KMS-11 (cell line): ENCODE measurements around the gene TEX264.

Experiments
- H2AFZ ChIP-seq: fragments of 200-600 bp; sonication (generic); 2 replicates; pipeline ENCODE4 v1.6.1; 2016; ENCODE audit warnings: antibody characterized with exemption, mixed run types, low read depth
- H3K27ac ChIP-seq: fragments of 200-600 bp; sonication (generic); 2 replicates; pipeline ENCODE4 v1.6.1; 2016; ENCODE audit warnings: mild to moderate bottlenecking, mixed run types
- H3K27me3 ChIP-seq: fragments of 200-600 bp; sonication (generic); 2 replicates; pipeline ENCODE4 v1.6.1; 2017; ENCODE audit warnings: mild to moderate bottlenecking, low read depth, mixed run types, moderate library complexity; ENCODE audit not compliant: insufficient read depth
- H3K36me3 ChIP-seq: fragments of 200-600 bp; sonication (generic); 2 replicates; pipeline ENCODE4 v1.6.1; 2017; ENCODE audit warnings: mild to moderate bottlenecking, mixed run types; ENCODE audit not compliant: insufficient read depth
- H3K4me1 ChIP-seq: fragments of 200-600 bp; sonication (generic); 2 replicates; pipeline ENCODE4 v1.6.1; 2016; ENCODE audit warnings: mild to moderate bottlenecking, low read depth, mixed run types; ENCODE audit not compliant: poor library complexity, severe bottlenecking
- H3K4me2 ChIP-seq: fragments of 200-600 bp; sonication (generic); 2 replicates; pipeline ENCODE4 v1.7.0; 2016; ENCODE audit warnings: mild to moderate bottlenecking, mixed run types
- H3K4me3 ChIP-seq: fragments of 200-600 bp; sonication (generic); IDR thresholded peaks from 2 replicates; pipeline ENCODE4 v1.6.1; 2017; ENCODE audit warnings: low read depth, low read length, mixed read lengths; ENCODE audit not compliant: insufficient read depth
- H3K79me2 ChIP-seq: fragments of 200-600 bp; sonication (generic); 2 replicates; pipeline ENCODE4 v1.6.1; 2016; ENCODE audit warnings: low read depth, mixed run types; ENCODE audit not compliant: insufficient read depth
- H3K9ac ChIP-seq: fragments of 200-600 bp; sonication (generic); 2 replicates; pipeline ENCODE4 v1.6.1; 2016; ENCODE audit warnings: mild to moderate bottlenecking, mixed run types
- H4K20me1 ChIP-seq: fragments of 200-600 bp; sonication (generic); 2 replicates; pipeline ENCODE4 v1.6.1; 2016; ENCODE audit warnings: mild to moderate bottlenecking, mixed run types; ENCODE audit not compliant: insufficient read depth
- TF ChIP-seq, protein P1 (sequence below): fragments of 200-600 bp; sonication (generic); conservative IDR thresholded peaks from 2 replicates; pipeline ENCODE4 v1.6.1; 2017; ENCODE audit warnings: low read depth, mild to moderate bottlenecking, antibody characterized with exemption, low read length, moderate library complexity, mixed read lengths

TEX264 gene

GRCh38 chr3:51673802-51674654 is 3.0 kb downstream of the TEX264 start:
- no peak overlapping the region for H2AFZ ChIP-seq
- no peak overlapping the region for H3K4me2 ChIP-seq
- H3K79me2 ChIP-seq, result no peaks in the 10 kb centered on the region
- no peak overlapping the region for H3K9ac ChIP-seq
- no peaks in the 10 kb centered on the region for H4K20me1 ChIP-seq
- peaks cover 28% of the 10 kb centered on the region for H3K4me1 ChIP-seq
- H3K36me3 ChIP-seq, result no peaks in the 10 kb centered on the region
- no peaks in the 10 kb centered on the region for H3K27me3 ChIP-seq
- no peak overlapping the region for H3K27ac ChIP-seq
- TF ChIP-seq, protein P1, sequence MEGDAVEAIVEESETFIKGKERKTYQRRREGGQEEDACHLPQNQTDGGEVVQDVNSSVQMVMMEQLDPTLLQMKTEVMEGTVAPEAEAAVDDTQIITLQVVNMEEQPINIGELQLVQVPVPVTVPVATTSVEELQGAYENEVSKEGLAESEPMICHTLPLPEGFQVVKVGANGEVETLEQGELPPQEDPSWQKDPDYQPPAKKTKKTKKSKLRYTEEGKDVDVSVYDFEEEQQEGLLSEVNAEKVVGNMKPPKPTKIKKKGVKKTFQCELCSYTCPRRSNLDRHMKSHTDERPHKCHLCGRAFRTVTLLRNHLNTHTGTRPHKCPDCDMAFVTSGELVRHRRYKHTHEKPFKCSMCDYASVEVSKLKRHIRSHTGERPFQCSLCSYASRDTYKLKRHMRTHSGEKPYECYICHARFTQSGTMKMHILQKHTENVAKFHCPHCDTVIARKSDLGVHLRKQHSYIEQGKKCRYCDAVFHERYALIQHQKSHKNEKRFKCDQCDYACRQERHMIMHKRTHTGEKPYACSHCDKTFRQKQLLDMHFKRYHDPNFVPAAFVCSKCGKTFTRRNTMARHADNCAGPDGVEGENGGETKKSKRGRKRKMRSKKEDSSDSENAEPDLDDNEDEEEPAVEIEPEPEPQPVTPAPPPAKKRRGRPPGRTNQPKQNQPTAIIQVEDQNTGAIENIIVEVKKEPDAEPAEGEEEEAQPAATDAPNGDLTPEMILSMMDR, result no peak
- no peak overlapping the region for H3K4me3 ChIP-seq

DNA sequence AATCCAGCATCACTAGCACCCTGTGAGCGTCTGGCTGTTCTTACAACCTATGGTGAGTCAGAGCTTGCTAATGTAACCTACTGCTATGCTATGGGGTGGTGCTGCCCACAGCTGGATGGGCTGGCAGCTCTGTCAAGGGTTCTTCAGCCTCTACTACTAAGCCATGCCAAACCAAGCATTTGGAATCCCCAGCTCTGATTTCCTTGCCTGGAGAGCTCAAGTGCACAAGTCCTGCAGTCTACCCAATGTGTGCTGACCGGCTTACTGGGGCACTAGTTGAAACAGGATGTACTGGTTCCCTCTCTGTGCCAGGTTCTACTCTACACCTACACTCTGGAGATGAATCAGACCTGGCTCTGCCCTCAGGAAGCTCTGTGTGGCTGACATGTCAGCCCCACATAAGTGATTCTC is 4.2 kb downstream of the TEX264 start:
- peaks cover 16% of the 10 kb centered on the region for H3K4me1 ChIP-seq
- H3K4me3 ChIP-seq, result no peak overlapping the region
- H3K79me2 ChIP-seq, result no peaks in the 10 kb centered on the region
- TF ChIP-seq, protein P1, result no peak
- H3K27me3 ChIP-seq, result no peaks in the 10 kb centered on the region
- H3K36me3 ChIP-seq, result no peaks in the 10 kb centered on the region
- H3K9ac ChIP-seq, result no peak overlapping the region
- no peak overlapping the region for H3K27ac ChIP-seq
- no peaks in the 10 kb centered on the region for H4K20me1 ChIP-seq
- H2AFZ ChIP-seq, result no peak overlapping the region
- no peak overlapping the region for H3K4me2 ChIP-seq

GRCh38 chr3:51676102-51676640 is 5.1 kb downstream of the TEX264 start:
- Histone ChIP-seq H3K36me3 (no peaks in the 10 kb centered on the region), H3K9ac (no peak overlapping the region), H3K4me3 (no peak overlapping the region), H3K4me1 (peaks cover 15% of the 10 kb centered on the region), H3K27me3 (no peaks in the 10 kb centered on the region), H3K27ac (no peak overlapping the region), H3K4me2 (no peak overlapping the region), H3K79me2 (no peaks in the 10 kb centered on the region), H2AFZ (no peak overlapping the region), H4K20me1 (no peaks in the 10 kb centered on the region)
- TF ChIP-seq, protein P1, result no peak

DNA sequence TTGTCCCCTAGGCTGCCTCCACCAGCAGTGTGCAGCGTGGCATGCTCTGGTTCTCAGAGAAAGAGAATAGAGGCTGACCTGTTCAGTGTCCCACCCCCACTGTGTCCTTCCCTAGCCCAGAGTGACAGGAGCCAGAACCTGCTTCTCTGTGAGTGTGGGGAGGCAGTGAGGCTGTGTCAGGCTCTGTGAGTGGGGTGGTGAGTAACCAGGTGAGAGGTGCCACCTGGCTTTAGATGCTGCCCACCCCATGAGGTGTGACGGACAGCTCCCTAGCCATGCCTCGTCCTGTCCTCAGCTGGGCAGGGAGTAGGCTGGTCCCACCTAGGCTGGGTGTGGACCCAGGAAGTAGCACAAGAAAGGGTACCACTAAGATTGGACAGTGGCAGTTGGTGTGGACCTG is 6.3 kb downstream of the TEX264 start:
- no peak overlapping the region for H3K4me2 ChIP-seq

More for the DNA sequence above, 6.3 kb downstream of the TEX264 start:
- H3K4me1 ChIP-seq, result peaks cover 23% of the 10 kb centered on the region
- H3K27ac ChIP-seq, result no peak overlapping the region
- H3K9ac ChIP-seq, result no peak overlapping the region
- H4K20me1 ChIP-seq, result no peaks in the 10 kb centered on the region
- H3K36me3 ChIP-seq, result no peaks in the 10 kb centered on the region
- no peak overlapping the region for H3K4me3 ChIP-seq
- no peak overlapping the region for H2AFZ ChIP-seq
- no peaks in the 10 kb centered on the region for H3K27me3 ChIP-seq
- H3K79me2 ChIP-seq, result no peaks in the 10 kb centered on the region
- TF ChIP-seq, protein P1, result no peak
